ENCODE results near the gene CLIP1.
"Not testable (repeated sequence)": the region's sequence is repeated elsewhere in the genome, so short reads cannot be mapped to it uniquely, and the experiment has no call there.

Gene CLIP1

DNA sequence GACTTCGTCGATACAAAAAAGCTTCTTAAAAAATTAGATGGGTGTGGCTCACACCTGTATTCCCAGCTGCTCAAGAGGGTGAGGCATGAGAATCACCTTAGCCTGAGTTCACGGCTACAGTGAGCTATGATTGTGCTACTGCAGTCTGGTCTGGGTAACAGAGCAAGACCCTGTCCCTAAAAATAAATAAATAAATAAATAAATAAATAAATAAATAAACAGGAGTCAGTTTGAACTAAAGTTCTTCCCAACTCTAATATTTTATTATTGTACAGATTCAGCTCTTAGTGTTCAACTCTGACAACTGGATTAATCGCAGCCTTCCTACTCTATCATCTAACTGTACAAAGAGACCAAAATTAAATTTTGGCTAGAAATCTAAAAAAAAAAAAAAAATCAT lies 12.7 kb upstream of the CLIP1 start:
- no peak for DNase-seq (ENCODE audit: low spot score)

DNA sequence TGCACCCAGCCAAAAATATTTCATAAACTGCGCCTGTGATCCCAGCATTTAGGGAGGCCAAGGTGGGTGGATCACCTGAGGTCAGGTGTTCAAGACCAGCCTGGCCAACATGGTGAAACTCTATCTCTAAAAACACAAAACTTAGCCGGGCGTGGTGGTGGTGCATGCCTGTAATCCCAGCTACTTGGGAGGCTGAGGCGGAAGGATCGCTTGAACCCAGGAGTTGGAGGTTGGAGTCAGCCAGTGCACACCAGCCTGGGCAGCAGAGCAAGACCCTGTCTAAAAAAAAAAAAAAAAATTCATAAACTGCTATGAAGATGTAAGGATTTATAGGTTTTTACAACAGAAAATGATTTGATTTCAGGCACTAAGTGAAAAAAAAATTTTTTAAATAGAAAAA lies 6.6 kb upstream of the CLIP1 start:
- DNase-seq (ENCODE audit: low spot score) = not testable (repeated sequence)

- DNase-seq (ENCODE audit: low spot score) = no peak
Measured at GRCh38 chr12:122427403-122427802, 4.9 kb upstream of the CLIP1 start.

- DNase-seq (ENCODE audit: low spot score) = no peak
Measured at GRCh38 chr12:122423258-122424165, 1.0 kb upstream of the CLIP1 start.

- no peak for DNase-seq (ENCODE audit: low spot score)
Measured at GRCh38 chr12:122422730-122423257, 325 bp upstream of the CLIP1 start.

- no peak for DNase-seq (ENCODE audit: low spot score)
Measured at GRCh38 chr12:122421187-122421820, 1.2 kb downstream of the CLIP1 start.

DNA sequence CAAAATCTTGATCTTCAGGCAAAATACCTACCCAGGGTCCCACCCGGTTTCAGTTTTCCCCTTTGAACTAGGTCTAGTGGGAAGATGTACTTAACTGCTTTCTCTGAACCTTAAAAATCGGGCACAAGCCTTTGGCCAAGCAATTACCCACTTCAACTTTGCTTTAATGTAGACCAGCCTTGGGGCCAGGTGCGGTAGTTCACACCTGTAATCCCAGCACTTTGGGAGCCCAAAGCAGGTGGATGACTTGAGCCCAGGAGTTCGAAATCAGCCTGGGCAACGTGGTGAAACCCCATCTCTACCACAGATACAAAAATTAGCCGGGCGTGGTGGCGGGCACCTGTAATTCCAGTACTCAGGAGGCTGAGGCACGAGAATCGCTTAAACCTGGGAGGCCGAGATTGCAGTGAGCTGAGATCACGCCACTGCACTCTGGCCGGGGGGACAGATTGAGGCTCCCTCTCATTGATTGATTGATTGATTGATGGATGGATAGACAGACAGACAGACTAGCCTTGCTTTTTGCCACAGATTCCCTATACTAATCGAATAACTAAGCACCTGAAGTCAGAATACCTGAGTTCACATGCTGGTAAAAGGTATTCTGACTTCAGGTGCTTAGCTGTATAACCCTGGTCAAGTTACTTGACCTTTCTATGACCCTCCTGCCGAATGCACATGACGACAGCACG lies 1.9 kb downstream of the CLIP1 start:
- DNase-seq (ENCODE audit: low spot score) = no peak

DNA sequence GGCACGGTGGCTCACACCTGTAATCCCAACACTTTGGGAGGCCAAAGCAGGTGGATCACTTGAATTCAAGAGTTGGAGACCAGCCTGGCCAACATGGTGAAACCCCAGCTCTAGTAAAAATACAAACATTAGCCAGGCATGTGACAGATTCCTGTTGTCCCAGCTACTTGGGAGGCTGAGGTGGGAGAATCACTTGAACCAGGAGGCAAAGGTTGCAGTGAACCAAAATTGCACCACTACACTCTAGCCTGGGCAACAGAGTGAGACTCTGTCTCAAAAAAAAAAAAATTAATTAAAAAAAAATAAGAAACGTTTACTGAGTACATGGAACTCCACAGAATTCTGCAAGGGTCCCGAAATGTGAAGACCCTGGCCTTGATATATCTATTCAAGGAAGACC lies 3.4 kb downstream of the CLIP1 start:
- DNase-seq (ENCODE audit: low spot score) = not testable (repeated sequence)

- DNase-seq (ENCODE audit: low spot score) = not testable (repeated sequence)
Measured at GRCh38 chr12:122415665-122416064, 6.8 kb downstream of the CLIP1 start.

GRCh38 chr12:122413516-122414404 lies 8.7 kb downstream of the CLIP1 start:
- DNase-seq (ENCODE audit: low spot score) = no peak

DNA sequence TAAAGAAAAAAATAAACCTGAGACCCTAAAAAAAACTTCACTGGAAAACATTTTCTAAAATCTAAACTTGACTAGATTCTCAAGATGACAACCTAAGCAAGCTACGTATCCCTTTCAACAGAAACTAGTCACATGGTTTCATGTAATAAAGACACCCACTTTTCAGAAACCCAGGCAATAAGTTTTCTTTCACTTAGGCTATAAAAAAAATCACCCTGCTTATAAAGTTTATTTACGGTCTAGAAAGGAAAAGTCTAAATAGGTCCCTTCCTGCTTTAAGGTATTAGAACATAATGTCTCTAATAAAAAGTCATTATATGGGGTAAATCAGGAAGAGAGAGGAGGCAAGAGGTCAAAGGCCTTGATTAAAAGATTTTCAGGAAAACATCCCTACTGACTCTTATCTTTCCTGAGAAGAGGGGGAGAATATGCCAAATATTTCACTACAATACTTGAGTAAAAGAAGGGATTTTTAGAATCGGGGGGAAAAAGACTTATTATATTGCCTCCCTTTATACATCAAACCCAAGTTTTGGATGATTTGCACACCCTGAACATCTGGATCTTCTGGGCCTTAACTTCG lies 9.5 kb downstream of the CLIP1 start:
- no peak for DNase-seq (ENCODE audit: low spot score)

- no peak for DNase-seq (ENCODE audit: low spot score)
Measured at GRCh38 chr12:122411537-122411936, 10.9 kb downstream of the CLIP1 start.

DNA sequence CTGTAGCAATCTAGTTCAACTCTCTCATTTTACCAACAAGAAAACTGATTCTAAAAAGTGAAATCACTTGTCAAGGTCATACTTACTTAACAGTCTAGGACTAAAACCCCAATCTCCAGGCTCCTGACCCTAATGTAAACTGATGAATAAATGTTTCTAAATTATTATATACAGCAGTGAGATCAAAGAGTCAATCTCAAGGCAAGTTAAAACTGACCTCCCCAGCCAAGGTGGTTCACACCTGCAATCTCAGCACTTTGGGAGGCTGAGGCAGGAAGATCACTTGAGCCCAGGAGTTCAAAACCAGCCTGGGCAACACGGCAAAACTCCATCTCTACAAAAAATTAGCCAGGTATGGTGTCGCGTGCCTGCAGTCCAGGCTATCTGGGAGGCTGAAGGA lies 15.3 kb downstream of the CLIP1 start:
- DNase-seq (ENCODE audit: low spot score) = no peak

DNA sequence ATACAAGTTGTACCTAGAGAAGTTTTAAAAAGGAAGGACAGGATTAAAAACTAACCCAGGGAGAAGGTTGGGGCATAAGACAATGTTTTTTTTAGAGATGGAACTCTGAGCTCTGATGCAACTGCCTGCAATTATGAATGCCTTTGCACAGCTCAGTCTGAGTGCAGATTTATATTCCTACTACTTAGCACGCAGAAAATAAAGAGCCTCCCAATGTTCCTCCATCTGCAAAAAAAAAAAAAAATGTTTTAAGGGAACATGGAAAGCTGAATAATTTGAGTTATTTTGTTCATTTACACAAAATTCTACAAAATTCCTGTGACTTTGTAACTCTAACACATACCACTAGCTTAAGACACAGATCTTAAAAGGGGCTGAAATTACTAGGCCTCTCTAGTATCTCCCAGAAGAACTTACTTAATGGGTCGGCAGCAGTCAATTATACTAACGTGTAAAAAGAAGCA lies 15.7 kb downstream of the CLIP1 start:
- DNase-seq (ENCODE audit: low spot score) = no peak

DNA sequence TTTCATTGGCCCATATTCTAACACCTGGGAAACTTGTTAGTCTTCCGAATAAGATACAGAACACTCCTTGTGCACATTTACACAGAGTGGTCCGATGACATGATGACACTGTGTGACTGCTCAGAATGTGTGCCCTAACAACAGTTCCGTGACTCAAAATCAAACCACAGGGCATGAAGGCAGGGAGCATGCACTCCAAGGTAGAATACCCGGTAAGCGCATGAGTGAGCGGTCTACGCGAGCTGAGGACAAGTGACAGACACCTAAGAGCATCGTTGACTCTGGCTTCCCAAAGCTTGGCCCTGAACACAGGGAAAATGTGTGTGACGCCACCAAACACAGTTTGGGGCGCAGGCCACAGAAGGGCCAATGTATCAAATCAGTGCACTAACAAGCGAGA lies 18.6 kb downstream of the CLIP1 start:
- DNase-seq (ENCODE audit: low spot score) = no peak

DNA sequence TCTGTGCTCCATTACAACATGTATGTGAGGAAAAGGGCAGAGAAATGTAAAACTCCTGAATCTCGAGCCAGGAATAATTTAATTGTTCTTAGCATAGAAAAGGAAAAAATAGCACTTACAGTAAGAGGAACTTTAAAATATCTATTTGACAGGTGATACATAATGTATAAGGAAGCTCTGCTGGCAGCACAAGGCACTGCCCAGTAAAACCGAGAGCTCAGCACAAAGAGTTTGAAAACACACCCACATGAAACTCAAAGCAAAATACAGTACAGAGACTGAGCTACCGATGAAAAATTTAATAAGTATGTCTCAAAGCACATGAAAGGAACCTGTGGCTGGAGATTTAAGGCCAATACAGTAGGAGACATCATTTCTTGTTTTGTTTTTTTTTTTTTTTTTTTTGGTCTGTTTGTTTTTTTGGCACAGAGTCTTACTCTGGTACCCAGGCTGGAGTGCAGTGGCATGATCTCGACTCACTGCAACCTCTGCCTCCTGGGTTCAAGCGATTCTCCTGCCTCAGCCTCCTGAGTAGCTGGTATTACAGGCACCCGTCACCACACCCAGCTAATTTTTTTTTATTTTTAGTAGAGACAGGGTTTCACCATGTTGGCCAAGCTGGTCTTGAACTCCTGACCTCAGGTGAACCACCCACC lies 19.2 kb downstream of the CLIP1 start:
- DNase-seq (ENCODE audit: low spot score) = no peak

DNA sequence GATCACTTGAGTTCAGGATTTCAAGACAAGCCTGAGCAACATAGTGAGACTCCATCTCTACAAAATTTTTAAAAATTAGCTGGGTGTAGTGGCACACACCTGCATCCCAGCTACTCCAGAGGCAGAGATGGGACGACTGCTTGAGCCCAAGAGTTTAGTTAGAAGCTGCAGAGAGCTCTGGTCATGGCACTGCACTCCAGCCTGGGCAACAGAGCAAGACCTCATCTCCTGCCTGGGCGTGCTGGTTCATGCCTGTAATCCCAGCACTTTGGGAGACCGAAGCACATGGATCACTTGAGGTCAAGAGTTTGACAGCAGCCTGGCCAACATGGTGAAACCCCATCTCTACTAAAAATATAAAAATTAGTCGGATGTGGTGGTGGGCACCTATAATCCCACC lies 20.2 kb downstream of the CLIP1 start:
- DNase-seq (ENCODE audit: low spot score) = no peak

DNA sequence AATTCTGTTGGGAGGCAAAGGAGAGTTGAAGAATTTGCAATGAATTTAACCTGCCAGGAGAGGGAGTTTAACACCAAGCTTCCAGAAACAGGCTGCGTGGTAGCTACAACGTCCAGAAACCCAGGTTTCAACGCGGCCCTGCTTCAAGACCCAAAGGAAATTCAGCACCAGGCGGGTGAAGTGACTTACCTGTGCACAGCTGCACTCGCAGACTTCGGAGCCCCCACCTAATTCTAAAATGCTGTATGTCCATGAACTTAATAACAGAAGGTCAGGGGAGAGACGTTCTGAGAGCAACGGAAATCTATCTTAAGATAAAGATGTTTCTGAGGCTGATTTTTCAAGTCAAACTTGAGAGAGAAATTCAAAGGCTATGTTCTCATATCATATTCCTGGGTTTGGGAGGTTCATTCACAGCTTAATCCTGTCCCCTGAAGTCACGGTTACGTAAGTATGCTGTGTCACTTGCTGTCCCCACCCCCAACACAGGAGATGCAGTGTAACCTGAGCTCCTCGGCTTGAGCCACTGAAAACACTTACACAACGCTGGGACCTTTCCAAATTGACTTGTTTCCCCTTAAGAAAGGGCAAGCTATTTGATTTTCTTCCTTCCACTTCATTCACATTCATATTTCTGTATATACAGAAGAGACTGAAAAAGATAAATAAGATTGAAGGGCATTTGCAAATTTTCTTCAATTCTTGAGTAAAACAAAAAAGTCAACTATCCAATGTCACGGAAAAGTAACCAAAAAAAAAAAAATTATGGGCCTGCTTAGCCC lies 22.7 kb downstream of the CLIP1 start:
- peak; percentile 82 for DNase-seq (ENCODE audit: low spot score)

DNA sequence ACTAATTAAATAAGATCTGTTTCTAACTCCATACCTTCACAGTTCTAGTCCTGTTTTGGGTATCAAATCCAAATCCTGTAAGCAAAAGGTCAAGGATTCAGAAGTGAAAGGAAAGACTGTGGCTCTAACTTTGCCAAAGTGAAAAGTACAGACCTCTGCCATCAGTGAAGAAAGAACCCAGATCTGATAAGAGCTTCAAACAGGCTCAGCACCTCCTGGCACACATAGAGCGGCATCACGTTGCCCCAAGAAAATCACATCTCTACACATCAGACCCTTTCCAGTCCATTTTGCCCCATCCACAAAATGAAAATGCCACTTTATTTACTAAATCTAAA lies 23.2 kb downstream of the CLIP1 start:
- DNase-seq (ENCODE audit: low spot score) = no peak

- not testable (repeated sequence) for DNase-seq (ENCODE audit: low spot score)
Measured at GRCh38 chr12:122397981-122398380, 24.5 kb downstream of the CLIP1 start.
